GM12865 (cell line): Measurements from ENCODE around the gene ABO.
"Not testable (repeated sequence)": the region's sequence is repeated elsewhere in the genome, so short reads cannot be mapped to it uniquely, and the experiment has no call there.

Experiments
- DNase-seq: peaks from one replicate; pipeline ENCODE4 v3.0.0; 2010; ENCODE audit warnings: low read depth
- H3K4me3 ChIP-seq: 2 replicates; pipeline ENCODE4 v1.5.1; 2011; ENCODE audit warnings: mild to moderate bottlenecking, low read depth, low read length, control low read depth
- CTCF ChIP-seq: IDR thresholded peaks from 2 replicates; pipeline ENCODE4 v1.5.1; 2011; ENCODE audit warnings: low read length, control low read depth, low read depth, inconsistent platforms; ENCODE audit not compliant: insufficient read depth; ENCODE audit errors: missing control alignments

Gene ABO

GRCh38 chr9:133285252-133285775 lies 10.3 kb upstream of the ABO start:
- DNase-seq = no peak
- H3K4me3 ChIP-seq = no peak overlapping the region
- TF ChIP-seq CTCF = no peak

GRCh38 chr9:133284362-133284761 lies 9.4 kb upstream of the ABO start:
- H3K4me3 ChIP-seq = no peak overlapping the region
- no peak for TF ChIP-seq CTCF

GRCh38 chr9:133283255-133284032 lies 8.4 kb upstream of the ABO start:
- DNase-seq, H3K4me3 ChIP-seq: not testable (repeated sequence)

More at GRCh38 chr9:133284362-133284761, 9.4 kb upstream of the ABO start:
- no peak for DNase-seq

- no peak overlapping the region for H3K4me3 ChIP-seq
- no peak for DNase-seq
- no peak for TF ChIP-seq CTCF
Observed at GRCh38 chr9:133282464-133283238, 7.7 kb upstream of the ABO start.

GRCh38 chr9:133280392-133280791 lies 5.4 kb upstream of the ABO start:
- TF ChIP-seq CTCF = no peak
- DNase-seq = no peak
- H3K4me3 ChIP-seq = no peak overlapping the region

- no peak overlapping the region for H3K4me3 ChIP-seq
- no peak for TF ChIP-seq CTCF
- DNase-seq = no peak
Observed at GRCh38 chr9:133278161-133279114, 3.4 kb upstream of the ABO start.
